Adipose tissue (tissue), 3 donors: ENCODE measurements around the gene AFAP1. TPM values are rescaled to one million over a fixed set of nuclear protein-coding genes. Genes with fewer than 3 reads are reported as not detected.

Experiments
- H3K27ac ChIP-seq: one replicate; pipeline ENCODE4 v1.5.1; 2013; ENCODE audit warnings: low read depth, low read length
- WGBS, 3 donors: extraction: QIAGEN DNeasy Blood & Tissue Kit; methylation state at CpG; one replicate each; pipeline ENCODE4 v1.1.7; 2013; 5-methylcytosine and 5-hydroxymethylcytosine counted together
- polyA plus RNA-seq, 3 donors: library from polyadenylated mRNA; stranded (reverse); fragments of 200-250 nt; gene quantifications; one replicate each; pipeline ENCODE4 v1.2.3, GENCODE V29; 2013
- donor health status: healthy with polysubstance abuse.
- donor health status: Bipolar disorder and iron deficiency.
- donor health status: healthy.

Gene AFAP1
- polyA plus RNA-seq, 3 donors, result 3.4 to 11.8 (median 10.9) TPM

GRCh38 chr4:7811536-7812191, 128.0 kb downstream of the AFAP1 start:
- no peak overlapping the region for H3K27ac ChIP-seq
- WGBS, 3 donors, result 63 to 79% (median 64%) methylated on average over 25 of the region's 25 CpGs

DNA sequence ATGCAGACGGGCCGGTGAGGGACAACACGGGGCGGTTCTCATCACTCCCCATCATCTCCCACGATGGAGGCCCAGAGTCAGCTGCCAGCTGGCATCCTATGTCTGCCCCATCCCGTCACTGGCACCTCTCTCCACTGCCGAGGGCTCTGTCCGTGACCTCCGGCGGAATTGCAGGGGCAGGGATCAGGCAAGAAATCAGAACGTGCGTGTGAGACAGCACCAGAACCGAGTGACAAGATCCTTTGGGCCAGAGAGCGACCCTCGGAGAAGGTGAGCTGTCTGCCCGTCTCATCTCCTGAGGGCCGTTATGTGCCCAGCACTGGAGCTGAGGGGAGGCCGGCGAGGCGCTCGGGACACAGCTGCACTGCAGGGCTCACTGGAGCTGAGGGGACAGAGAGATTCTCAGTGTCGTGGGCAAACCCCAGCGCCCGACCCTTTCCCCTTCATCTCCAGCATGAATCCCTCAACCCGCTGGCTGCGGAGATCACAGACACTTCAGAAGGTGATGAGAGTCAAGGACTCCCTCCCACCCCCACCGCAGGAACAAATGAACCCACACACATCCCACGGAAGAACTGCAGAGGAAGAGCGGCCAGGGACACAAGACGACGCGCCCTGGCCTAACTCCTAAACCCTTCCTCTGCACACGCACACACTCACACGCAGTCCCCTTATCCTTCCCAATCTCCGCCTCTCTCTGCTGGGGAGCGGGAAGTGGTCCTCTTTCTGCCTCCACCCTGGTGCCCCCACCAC, 128.7 kb downstream of the AFAP1 start:
- no peak overlapping the region for H3K27ac ChIP-seq
- 89% methylated on average over 36 of the region's 36 CpGs for WGBS, 3 donors

GRCh38 chr4:7808752-7809151, 130.9 kb downstream of the AFAP1 start:
- 74 to 88% (median 80%) methylated on average over 6 of the region's 6 CpGs for WGBS, 3 donors
- H3K27ac ChIP-seq, result no peak overlapping the region

DNA sequence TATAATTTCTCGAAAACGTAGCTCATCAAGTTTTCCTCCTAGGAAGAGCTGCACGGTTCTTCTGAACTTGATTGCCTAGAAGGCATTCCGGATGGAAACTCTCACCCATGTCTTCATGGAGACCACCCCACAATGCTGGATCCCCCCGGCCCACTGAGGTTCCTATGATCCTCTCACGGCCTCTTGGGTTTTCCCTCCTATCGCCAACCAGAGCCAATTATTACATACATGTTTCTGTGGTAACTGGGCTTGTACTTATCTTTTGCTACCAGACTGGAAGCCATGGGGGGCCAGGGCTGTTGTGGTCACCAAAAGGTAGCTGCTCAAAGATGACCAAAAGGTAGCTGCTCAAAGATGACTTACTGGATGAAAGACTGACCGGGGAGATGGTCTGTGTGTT, 131.5 kb downstream of the AFAP1 start:
- 91 to 96% (median 94%) methylated on average over 8 of the region's 8 CpGs for WGBS, 3 donors
- no peak overlapping the region for H3K27ac ChIP-seq

- 52 to 88% (median 55%) methylated on average over 12 of the region's 12 CpGs for WGBS, 3 donors
- H3K27ac ChIP-seq, result no peak overlapping the region
Observed at GRCh38 chr4:7807351-7807921, 132.2 kb downstream of the AFAP1 start.

DNA sequence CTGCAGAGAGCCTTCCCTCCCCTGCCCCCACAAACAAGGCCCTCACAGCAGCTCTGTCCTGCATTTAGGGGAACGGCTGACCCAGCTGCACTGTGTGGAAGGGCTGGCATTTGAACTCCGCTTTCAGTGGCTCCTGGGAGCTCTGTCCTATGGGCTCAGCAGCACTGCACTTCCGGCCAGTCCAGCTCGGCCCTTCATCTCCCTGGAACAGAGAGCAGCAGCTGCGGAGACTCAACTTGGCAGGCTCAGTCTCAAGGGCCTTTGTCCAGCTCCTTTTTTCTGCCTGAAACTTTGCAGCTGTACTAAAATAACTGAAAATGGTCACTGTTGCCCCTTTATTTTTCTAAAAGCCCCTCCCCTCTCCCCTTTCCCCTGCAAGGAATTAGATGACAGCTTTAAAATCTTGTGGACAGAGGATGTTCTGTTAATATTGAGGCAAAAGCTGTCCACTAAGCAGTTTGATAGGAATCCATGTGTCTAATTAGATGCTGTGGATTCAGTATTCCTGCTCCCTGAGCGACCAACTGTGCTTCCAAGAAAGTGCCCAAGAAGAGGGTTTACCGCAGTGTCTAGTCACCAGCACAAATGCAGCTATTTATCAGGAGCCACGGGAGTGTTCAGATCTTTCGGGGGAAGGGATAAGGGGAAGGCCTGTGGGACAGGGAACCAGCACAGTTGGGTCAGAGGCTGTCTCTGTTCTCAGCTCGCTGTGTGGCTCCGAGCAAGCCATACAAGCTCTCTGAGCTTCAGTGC, 133.1 kb downstream of the AFAP1 start:
- 49 to 61% (median 60%) methylated on average over 11 of the region's 11 CpGs for WGBS, 3 donors
- H3K27ac ChIP-seq, result no peak overlapping the region

DNA sequence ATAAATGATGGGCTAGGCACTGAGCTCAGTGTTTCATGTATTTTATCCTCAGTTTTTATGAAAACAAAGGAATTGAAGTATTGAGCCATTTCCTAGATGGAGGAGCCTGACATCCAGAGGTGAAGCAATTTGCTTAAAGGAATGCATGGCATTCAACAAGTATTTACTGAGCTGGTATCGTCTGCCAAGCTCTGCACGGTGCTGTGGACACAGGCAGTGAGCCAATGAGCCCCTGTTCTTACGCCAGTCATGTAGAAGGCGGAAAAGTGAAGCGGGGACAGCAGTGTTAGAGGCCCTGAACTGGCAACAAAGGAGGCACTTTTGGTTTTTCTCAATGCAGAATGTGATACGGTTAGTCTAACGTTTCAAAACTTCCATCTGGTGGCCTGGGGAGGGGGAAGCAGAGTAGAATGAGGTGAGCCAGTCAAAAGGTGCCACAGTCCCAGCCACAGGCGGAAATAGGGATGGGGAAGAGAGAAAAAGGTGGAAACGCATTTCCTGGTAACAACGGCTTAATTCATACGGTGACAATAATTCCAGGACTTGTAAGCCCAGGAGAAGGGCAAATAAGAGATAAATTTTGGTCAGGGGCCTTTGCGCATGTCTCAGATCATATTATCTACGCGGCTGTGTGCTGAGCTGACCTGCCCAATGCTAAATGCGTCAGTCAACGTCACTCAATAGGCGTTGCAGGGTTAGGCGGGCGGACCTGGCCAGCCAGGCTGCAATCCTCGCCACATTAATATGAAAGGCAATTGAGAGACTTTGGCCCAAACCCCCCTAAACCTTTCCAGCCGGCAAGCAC, 133.9 kb downstream of the AFAP1 start:
- WGBS, 3 donors, result 43 to 60% (median 57%) methylated on average over 21 of the region's 21 CpGs
- H3K27ac ChIP-seq, result no peak overlapping the region

GRCh38 chr4:7804756-7805385, 134.8 kb downstream of the AFAP1 start:
- H3K27ac ChIP-seq, result no peak overlapping the region
- WGBS, 3 donors, result 84 to 89% (median 86%) methylated on average over 15 of the region's 15 CpGs

DNA sequence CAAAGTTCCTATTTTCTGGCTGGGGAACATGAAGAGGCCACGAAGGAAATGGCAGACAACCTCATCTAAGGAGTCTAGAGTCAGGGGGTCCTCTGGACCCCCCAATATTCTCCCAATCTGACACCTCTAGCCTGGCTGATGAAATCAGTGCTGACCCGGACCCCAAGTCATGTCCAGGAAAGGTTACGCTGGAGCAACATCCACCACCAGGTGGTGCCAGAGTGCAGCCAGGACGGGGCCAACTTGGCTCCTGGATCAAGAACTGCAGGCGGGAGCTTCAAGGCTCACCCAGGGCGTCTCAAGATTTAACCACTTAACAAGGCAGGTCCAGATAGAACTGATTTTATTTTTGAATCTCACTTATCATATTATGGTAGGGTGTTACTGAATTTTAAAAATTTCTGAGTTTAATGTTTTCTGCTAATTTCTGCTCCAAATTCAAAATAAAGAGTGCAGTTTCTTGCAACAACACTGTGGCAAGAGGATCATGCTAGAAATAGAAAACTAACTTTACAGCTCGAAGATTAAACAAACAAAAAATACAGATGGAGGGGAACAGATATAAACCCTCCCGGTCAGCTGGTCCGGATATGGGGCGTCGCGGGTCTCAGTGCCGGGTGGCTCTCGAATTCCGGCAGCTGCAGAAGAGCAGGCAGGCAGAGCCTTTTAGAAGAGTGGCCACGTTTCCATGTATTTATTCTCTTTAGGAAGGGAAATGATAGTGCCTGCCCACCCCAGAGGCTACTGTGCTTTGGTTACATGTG, 135.5 kb downstream of the AFAP1 start:
- 48 to 50% (median 49%) methylated on average over 16 of the region's 16 CpGs for WGBS, 3 donors
- no peak overlapping the region for H3K27ac ChIP-seq

GRCh38 chr4:7803371-7803770, 136.3 kb downstream of the AFAP1 start:
- H3K27ac ChIP-seq, result no peak overlapping the region
- WGBS, 3 donors, result 88 to 98% (median 95%) methylated on average over 7 of the region's 7 CpGs

GRCh38 chr4:7802093-7802726, 137.5 kb downstream of the AFAP1 start:
- WGBS, 3 donors, result 32 to 35% (median 33%) methylated on average over 6 of the region's 6 CpGs
- H3K27ac ChIP-seq, result no peak overlapping the region

DNA sequence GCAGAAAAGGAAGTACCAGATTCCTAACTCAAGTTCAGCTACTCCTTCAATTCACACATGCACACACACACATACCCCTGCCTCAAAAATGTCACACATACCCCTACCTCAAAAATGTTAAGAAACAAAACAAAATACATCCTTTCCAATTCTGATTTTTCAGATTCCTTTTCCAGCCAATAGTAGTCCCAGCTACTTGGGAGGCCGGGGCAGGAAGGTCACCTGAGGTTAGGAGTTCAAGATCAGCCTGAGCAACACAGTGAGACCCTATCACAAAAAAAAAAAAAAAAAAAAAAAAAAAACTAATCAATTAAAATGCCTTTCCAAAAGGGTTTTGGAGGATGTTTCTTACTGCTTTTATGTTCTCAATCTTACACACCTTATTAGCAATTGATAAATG, 138.0 kb downstream of the AFAP1 start:
- WGBS, 3 donors, result 30 to 57% (median 54%) methylated on average over 1 of the region's 1 CpG
- H3K27ac ChIP-seq, result no peak overlapping the region

DNA sequence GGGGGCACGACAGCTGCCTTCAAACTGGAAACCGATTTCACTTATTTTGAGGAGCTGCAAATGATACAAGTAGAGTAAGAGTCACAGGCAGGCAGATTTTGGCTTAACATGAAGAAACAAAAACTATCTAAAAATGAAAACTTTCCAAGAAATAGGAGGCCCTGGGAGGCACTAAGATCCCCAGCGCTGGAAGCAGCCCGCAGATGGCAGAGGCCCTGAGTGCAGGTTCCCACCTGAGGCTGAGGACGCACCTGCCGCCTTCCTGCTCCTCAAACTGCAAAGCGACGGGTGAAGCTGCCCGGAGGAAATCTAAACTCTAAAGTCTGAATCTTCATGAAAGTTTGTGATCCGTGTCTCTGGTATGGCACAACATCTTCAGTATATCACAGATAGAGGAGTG, 138.7 kb downstream of the AFAP1 start:
- 91 to 95% (median 94%) methylated on average over 10 of the region's 10 CpGs for WGBS, 3 donors
- no peak overlapping the region for H3K27ac ChIP-seq

DNA sequence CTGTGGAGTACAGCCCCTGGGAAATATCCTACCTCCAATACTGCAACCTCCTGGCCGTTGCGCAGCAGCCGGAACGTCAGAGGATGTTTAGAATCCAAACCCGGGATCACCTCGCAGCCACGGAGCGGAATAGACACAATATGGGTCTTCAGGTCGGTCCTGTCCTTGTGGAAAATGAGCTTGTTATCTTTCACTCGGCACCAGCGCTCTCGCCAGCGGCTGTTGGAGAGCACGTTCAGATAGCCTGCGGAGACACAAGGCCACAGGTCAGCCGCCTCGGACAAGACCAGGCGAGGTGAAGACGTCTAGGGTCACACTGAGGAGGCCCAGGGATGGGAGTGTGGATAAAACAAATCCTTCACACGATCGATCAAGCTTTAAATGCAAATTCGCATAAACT, 139.3 kb downstream of the AFAP1 start:
- 88 to 93% (median 92%) methylated on average over 22 of the region's 22 CpGs for WGBS, 3 donors
- H3K27ac ChIP-seq, result no peak overlapping the region

GRCh38 chr4:7799736-7800135, 139.9 kb downstream of the AFAP1 start:
- no peak overlapping the region for H3K27ac ChIP-seq
- 90 to 94% (median 93%) methylated on average over 5 of the region's 5 CpGs for WGBS, 3 donors

- WGBS, 3 donors, result 96% methylated on average over 11 of the region's 11 CpGs
- H3K27ac ChIP-seq, result no peak overlapping the region
Observed at GRCh38 chr4:7799306-7799705, 140.4 kb downstream of the AFAP1 start.
